NT2/D1 (cell line): ENCODE measurements around the gene SMOC2.

ENCODE experiments used
- DNase-seq: peaks from one replicate; pipeline ENCODE4 v3.0.0-alpha.2; 2011; ENCODE audit warnings: low read depth, low spot score
- H3K27me3 ChIP-seq: 2 replicates; pipeline ENCODE4 v1.6.0; 2011; ENCODE audit warnings: mild to moderate bottlenecking; ENCODE audit not compliant: insufficient read length, insufficient read depth
- H3K36me3 ChIP-seq: 2 replicates; pipeline ENCODE4 v1.6.1; 2011; ENCODE audit warnings: mild to moderate bottlenecking, low read length, mixed read lengths; ENCODE audit not compliant: insufficient read depth, insufficient read length
- H3K4me1 ChIP-seq: 2 replicates; pipeline ENCODE4 v1.5.1; 2011; ENCODE audit not compliant: insufficient read depth, insufficient read length
- H3K4me3 ChIP-seq: 2 replicates; pipeline ENCODE4 v1.5.1; 2011; ENCODE audit warnings: low read depth; ENCODE audit not compliant: insufficient read length
- H3K9ac ChIP-seq: 2 replicates; pipeline ENCODE4 v1.6.0; 2011; ENCODE audit warnings: low read depth; ENCODE audit not compliant: insufficient read length
- H3K9me3 ChIP-seq: 2 replicates; pipeline ENCODE4 v1.5.1; 2011; ENCODE audit warnings: mild to moderate bottlenecking, low read length; ENCODE audit not compliant: insufficient read depth
- SUZ12 ChIP-seq: IDR thresholded peaks from 2 replicates; pipeline ENCODE4 v1.6.1; 2011; ENCODE audit not compliant: insufficient read length, insufficient read depth; ENCODE audit errors: extremely low read depth
- YY1 ChIP-seq: IDR thresholded peaks from 2 replicates; pipeline ENCODE4 v1.6.1; 2011; ENCODE audit not compliant: insufficient read length, insufficient read depth
- ZNF274 ChIP-seq: IDR thresholded peaks from 2 replicates; pipeline ENCODE4 v1.6.1; 2011; ENCODE audit warnings: mild to moderate bottlenecking, low read depth, low read length

The SMOC2 gene

DNA sequence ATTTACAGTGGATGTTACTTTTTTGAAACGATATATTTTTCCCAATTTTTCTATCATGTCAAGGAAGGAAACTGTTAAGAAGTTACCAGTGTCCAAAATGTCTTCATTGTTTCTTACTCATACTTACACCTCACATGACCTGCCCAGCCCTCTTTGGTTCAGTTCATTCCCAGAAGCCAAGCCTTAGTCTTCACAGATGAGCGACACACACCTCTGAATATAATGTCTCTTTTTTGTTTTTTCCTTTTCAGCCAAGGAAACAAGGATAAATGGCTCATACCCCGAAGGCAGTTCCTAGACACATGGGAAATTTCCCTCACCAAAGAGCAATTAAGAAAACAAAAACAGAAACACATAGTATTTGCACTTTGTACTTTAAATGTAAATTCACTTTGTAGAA is 225.2 kb downstream of the SMOC2 start:
- Histone ChIP-seq H3K9me3 (no peaks in the 10 kb centered on the region), H3K4me1 (peaks cover 5% of the 10 kb centered on the region), H3K9ac (no peak overlapping the region), H3K27me3 (no peaks in the 10 kb centered on the region), H3K4me3 (no peak overlapping the region), H3K36me3 (no peaks in the 10 kb centered on the region)
- DNase-seq = no peak
- TF ChIP-seq YY1 (no peak), ZNF274 (no peak), SUZ12 (no peak)

GRCh38 chr6:168666699-168667427 is 225.9 kb downstream of the SMOC2 start:
- Histone ChIP-seq H3K4me1 (peaks cover 5% of the 10 kb centered on the region), H3K9ac (no peak overlapping the region), H3K36me3 (no peaks in the 10 kb centered on the region), H3K27me3 (no peaks in the 10 kb centered on the region), H3K9me3 (no peaks in the 10 kb centered on the region), H3K4me3 (no peak overlapping the region)
- no peak for TF ChIP-seq YY1
- no peak for TF ChIP-seq ZNF274
- TF ChIP-seq SUZ12 = no peak
- no peak for DNase-seq

- no peak overlapping the region for H3K4me3 ChIP-seq
- no peak overlapping the region for H3K9ac ChIP-seq
- H3K4me1 ChIP-seq = peaks cover 5% of the 10 kb centered on the region
These were observed 226.4 kb downstream of the SMOC2 start for GRCh38 chr6:168667428-168667805.

DNA sequence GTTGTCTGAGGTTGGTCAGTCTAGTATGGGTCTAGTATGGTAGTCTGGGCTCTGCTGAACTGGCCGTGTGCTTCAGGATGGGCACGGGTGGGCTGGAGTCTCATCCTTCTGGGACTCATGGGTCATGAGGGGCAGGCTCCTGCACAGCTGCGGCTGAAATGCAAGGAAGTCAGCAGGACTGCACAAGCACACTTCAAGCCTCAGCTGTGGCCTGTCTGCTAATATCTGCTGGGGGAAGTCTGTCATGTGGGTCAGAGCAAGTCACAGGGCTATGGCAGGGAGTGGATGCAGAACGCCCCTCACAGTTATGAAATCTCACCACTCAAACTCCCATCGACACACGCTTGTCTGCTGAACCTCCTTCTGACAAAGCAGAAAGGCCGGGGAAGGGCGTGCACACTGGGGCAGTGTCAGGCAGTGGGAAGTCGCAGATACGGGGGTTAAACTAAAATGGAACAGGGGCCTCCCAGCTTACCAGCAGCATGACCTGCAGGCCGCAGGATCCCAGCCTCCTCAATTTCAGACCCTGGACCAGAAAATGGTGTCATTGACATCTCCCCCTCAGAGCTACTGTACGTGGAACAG is 229.5 kb downstream of the SMOC2 start:
- Histone ChIP-seq H3K36me3 (no peaks in the 10 kb centered on the region), H3K9me3 (no peaks in the 10 kb centered on the region), H3K27me3 (no peaks in the 10 kb centered on the region), H3K4me3 (no peak overlapping the region), H3K9ac (no peak overlapping the region), H3K4me1 (peaks cover 5% of the 10 kb centered on the region)
- no peak for TF ChIP-seq YY1
- no peak for TF ChIP-seq ZNF274
- no peak for TF ChIP-seq SUZ12
- DNase-seq = no peak

More at GRCh38 chr6:168667428-168667805, 226.4 kb downstream of the SMOC2 start:
- no peak for TF ChIP-seq SUZ12
- no peak for TF ChIP-seq ZNF274
- no peak for TF ChIP-seq YY1
- no peak for DNase-seq
- no peaks in the 10 kb centered on the region for H3K9me3 ChIP-seq
- H3K36me3 ChIP-seq = no peaks in the 10 kb centered on the region
- no peaks in the 10 kb centered on the region for H3K27me3 ChIP-seq

GRCh38 chr6:168671028-168671862 is 230.3 kb downstream of the SMOC2 start:
- TF ChIP-seq ZNF274 (no peak), YY1 (no peak), SUZ12 (no peak)
- H3K9ac ChIP-seq = no peak overlapping the region
- H3K27me3 ChIP-seq = no peaks in the 10 kb centered on the region

DNA sequence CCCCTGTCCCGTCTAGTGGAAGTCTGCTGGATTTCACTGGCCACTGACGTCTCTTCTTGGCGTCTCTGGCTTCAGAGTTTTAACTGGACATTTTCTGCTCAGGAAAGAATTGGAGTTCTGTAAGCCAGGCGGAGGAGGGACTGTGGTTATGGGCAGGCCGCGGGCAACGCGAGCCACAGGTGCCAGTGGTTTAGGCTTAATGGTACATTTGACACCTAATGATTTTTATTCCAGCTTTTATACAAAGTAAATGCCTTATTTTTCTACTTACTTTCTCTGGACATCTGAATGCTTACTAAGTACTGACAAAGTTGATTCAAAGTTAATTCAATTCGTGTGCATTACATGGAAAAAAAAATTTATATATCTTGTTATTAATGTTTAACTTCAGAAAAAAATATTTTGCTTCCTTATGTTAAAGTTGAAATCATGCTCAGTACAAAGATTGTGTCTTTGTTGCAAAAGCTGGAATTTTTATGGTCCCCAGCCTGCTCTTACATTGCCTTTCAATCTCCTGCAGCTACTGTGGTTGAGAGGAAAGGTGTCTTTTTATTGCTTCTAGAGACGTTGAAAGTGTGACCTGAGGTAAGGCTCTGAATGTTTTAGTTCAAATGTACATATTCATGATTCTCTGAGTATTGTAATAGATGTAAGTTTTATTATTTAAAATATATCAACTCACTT is 231.0 kb downstream of the SMOC2 start:
- no peak overlapping the region for H3K4me3 ChIP-seq
- no peaks in the 10 kb centered on the region for H3K36me3 ChIP-seq
- peaks cover 4% of the 10 kb centered on the region for H3K4me1 ChIP-seq
- H3K9me3 ChIP-seq = no peaks in the 10 kb centered on the region
- no peak for TF ChIP-seq SUZ12
- no peak for TF ChIP-seq YY1
- no peak for TF ChIP-seq ZNF274
- no peak overlapping the region for H3K9ac ChIP-seq
- no peak for DNase-seq
- H3K27me3 ChIP-seq = no peaks in the 10 kb centered on the region

More at GRCh38 chr6:168671028-168671862, 230.3 kb downstream of the SMOC2 start:
- H3K9me3 ChIP-seq = no peaks in the 10 kb centered on the region
- no peak overlapping the region for H3K4me3 ChIP-seq
- DNase-seq = no peak
- H3K36me3 ChIP-seq = no peaks in the 10 kb centered on the region
- H3K4me1 ChIP-seq = peaks cover 4% of the 10 kb centered on the region
